ENCODE data around the gene KIF26B. TPM values are rescaled to one million over a fixed set of nuclear protein-coding genes. Genes with fewer than 3 reads are reported as not detected.

Gene KIF26B
- polyA plus RNA-seq, 1 of the 3 experiments (the other 2 are of a cell fraction) = 2.6 TPM

DNA sequence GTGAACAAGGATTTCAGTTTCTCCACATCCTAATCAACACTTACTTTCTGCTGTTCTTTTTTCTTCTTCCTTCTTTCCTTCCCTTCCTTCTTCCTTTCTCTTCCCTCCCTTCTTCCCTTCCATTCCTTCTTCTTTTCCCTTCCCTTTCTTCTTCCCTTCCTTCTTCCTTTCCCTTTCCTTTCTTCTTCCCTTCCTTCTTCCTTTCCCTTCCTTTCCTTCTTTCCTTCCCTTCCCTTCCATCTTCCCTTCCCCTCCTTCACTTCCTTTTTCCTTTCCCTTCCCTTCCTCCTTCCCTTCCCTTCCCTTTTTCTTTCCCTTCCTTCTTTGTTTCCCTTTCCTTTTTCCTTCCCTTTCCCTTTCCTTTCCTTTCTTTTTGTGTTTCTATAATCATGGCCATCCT, 115.3 kb downstream of the KIF26B start (continued):
- TF ChIP-seq TAF1 (IDR thresholded peaks at IDR 0.05; ENCODE audit: borderline replicate concordance, low read depth, low read length) (no peak), SMC3 (IDR thresholded peaks at IDR 0.05; ENCODE audit: low read depth, low read length) (no peak)
- TF ChIP-seq, protein P1, sequence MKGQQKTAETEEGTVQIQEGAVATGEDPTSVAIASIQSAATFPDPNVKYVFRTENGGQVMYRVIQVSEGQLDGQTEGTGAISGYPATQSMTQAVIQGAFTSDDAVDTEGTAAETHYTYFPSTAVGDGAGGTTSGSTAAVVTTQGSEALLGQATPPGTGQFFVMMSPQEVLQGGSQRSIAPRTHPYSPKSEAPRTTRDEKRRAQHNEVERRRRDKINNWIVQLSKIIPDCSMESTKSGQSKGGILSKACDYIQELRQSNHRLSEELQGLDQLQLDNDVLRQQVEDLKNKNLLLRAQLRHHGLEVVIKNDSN (IDR thresholded peaks at IDR 0.05; ENCODE audit: borderline replicate concordance, low read depth) = no peak

DNA sequence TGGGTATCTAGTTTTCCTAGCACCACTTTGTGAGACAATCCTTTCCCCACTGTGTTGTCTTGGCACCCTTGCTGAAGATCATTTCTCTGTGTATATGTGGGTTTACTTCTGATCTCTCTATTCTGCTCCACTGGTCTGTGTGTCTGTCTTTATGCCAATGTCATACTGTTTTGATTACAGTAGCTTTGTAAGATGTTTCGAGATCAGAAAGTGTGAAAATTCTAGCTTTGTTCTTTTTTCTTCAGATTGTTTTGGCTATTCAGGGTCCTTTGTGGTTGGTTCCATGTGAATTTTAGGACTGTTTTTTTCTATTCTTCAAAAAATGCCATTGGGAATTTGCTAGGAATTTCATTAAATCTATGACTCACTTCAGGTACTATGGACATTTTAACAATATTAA, 116.2 kb downstream of the KIF26B start:
- no peaks in the 10 kb centered on the region for H3F3A ChIP-seq (replicated peaks; ENCODE audit: insufficient read depth)
- POLR2A ChIA-PET = no interaction called here
- no peak for TF ChIP-seq EP300 (IDR thresholded peaks at IDR 0.05; ENCODE audit: borderline replicate concordance in 1 of 2, low read depth in 1 of 2, low read length in 1 of 2)
- TF ChIP-seq RFX5 (IDR thresholded peaks at IDR 0.05; ENCODE audit: low read length) = no peak
- no peak for TF ChIP-seq TAF1 (IDR thresholded peaks at IDR 0.05; ENCODE audit: borderline replicate concordance, low read depth, low read length)
- no peak for TF ChIP-seq GABPA (IDR thresholded peaks at IDR 0.05; ENCODE audit: low read depth)
- no peak for TF ChIP-seq FOXM1 (IDR thresholded peaks at IDR 0.05; ENCODE audit: low read depth)
- no peak for TF ChIP-seq MEF2A (IDR thresholded peaks at IDR 0.05; ENCODE audit: borderline replicate concordance, low read depth)
- TF ChIP-seq, protein P2, sequence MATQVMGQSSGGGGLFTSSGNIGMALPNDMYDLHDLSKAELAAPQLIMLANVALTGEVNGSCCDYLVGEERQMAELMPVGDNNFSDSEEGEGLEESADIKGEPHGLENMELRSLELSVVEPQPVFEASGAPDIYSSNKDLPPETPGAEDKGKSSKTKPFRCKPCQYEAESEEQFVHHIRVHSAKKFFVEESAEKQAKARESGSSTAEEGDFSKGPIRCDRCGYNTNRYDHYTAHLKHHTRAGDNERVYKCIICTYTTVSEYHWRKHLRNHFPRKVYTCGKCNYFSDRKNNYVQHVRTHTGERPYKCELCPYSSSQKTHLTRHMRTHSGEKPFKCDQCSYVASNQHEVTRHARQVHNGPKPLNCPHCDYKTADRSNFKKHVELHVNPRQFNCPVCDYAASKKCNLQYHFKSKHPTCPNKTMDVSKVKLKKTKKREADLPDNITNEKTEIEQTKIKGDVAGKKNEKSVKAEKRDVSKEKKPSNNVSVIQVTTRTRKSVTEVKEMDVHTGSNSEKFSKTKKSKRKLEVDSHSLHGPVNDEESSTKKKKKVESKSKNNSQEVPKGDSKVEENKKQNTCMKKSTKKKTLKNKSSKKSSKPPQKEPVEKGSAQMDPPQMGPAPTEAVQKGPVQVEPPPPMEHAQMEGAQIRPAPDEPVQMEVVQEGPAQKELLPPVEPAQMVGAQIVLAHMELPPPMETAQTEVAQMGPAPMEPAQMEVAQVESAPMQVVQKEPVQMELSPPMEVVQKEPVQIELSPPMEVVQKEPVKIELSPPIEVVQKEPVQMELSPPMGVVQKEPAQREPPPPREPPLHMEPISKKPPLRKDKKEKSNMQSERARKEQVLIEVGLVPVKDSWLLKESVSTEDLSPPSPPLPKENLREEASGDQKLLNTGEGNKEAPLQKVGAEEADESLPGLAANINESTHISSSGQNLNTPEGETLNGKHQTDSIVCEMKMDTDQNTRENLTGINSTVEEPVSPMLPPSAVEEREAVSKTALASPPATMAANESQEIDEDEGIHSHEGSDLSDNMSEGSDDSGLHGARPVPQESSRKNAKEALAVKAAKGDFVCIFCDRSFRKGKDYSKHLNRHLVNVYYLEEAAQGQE (IDR thresholded peaks at IDR 0.05; ENCODE audit: low read depth, low read length) = no peak
- TF ChIP-seq GATA2 (CRISPR knock-in tag; IDR thresholded peaks at IDR 0.05) = no peak
- no peak for TF ChIP-seq TCF12 (IDR thresholded peaks at IDR 0.05)
- 0 out of 2 replicates have a peak, but pooled peaks cover 8% of the 10 kb centered on the region for H3K9me3 ChIP-seq
- no peak overlapping the region for H3K9ac ChIP-seq
- no peak overlapping the region for H3K4me2 ChIP-seq
- H3K27ac ChIP-seq (ENCODE audit: low read depth in 2 of 2, low read length in 1 of 2) = no peak overlapping the region
- no peaks in the 10 kb centered on the region; the same call in 1 of the 2 replicates for H4K20me1 ChIP-seq (ENCODE audit: insufficient read depth)
- 79% methylated on average over 1 of the region's 1 CpG for WGBS (ENCODE audit: low lambda C conversion rate)
- CTCF ChIA-PET = no interaction called here
- no peak overlapping the region for H2AFZ ChIP-seq (ENCODE audit: low read depth)
- no peaks in the 10 kb centered on the region for H3K36me3 ChIP-seq (replicated peaks in 1 of 2; ENCODE audit: control insufficient read depth in 1 of 2, insufficient read depth in 2 of 2, low read length in 1 of 2)
- no peaks in the 10 kb centered on the region for H3K79me2 ChIP-seq (ENCODE audit: insufficient read depth)
- no peaks in the 10 kb centered on the region for H3K9me2 ChIP-seq
- H3K27me3 ChIP-seq (ENCODE audit: insufficient read depth) = no peaks in the 10 kb centered on the region
- no peak for DNase-seq
- H3K4me1 ChIP-seq (ENCODE audit: control insufficient read depth in 1 of 2, insufficient read depth in 2 of 2, low read depth in 1 of 2, low read length in 1 of 2) = no peaks in the 10 kb centered on the region
- no peak overlapping the region for H3K4me3 ChIP-seq (ENCODE audit: low read depth in 2 of 2, low read length in 1 of 2)

DNA sequence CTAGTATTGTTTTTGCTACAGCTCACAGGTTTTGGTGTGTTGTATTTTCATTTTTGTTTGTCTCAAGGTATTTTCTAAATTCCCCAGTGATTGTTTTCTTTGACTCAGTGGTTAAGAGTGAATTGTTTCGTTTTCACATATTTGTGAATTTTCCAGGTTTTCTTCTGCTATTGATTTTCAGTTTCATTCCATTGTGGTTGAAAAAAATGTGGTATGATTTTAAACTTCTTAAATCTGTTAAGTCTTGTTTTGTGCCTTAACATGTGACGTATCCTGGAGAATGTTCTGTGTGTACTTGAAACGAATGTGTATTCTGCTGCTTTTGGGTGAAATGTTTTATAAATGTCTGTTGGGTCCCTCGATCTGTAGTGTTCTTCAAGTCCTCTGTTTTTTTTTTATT, 117.9 kb downstream of the KIF26B start:
- H3K27me3 ChIP-seq (ENCODE audit: insufficient read depth) = no peaks in the 10 kb centered on the region
- H3K9ac ChIP-seq = no peak overlapping the region
- no peaks in the 10 kb centered on the region; the same call in 1 of the 2 replicates for H4K20me1 ChIP-seq (ENCODE audit: insufficient read depth)
- H3K4me3 ChIP-seq (ENCODE audit: low read depth in 2 of 2, low read length in 1 of 2) = no peak overlapping the region
- H2AFZ ChIP-seq (ENCODE audit: low read depth) = no peak overlapping the region
- H3K9me3 ChIP-seq = 0 out of 2 replicates have a peak, but pooled peaks cover 8% of the 10 kb centered on the region
- DNase-seq = no peak
- no peaks in the 10 kb centered on the region for H3F3A ChIP-seq (replicated peaks; ENCODE audit: insufficient read depth)
- H3K27ac ChIP-seq (ENCODE audit: low read depth in 2 of 2, low read length in 1 of 2) = no peak overlapping the region
- H3K36me3 ChIP-seq (replicated peaks in 1 of 2; ENCODE audit: control insufficient read depth in 1 of 2, insufficient read depth in 2 of 2, low read length in 1 of 2) = peaks cover 0 to 5% of the 10 kb centered on the region in 2 experiments
- no peak overlapping the region for H3K4me2 ChIP-seq
- ChIA-PET POLR2A (no interaction called here), CTCF (no interaction called here)
- 78% methylated on average over 4 of the region's 4 CpGs for WGBS (ENCODE audit: low lambda C conversion rate)
- peaks cover 0 to 8% of the 10 kb centered on the region in 2 experiments; a peak in 1 of 4 replicates for H3K4me1 ChIP-seq (ENCODE audit: control insufficient read depth in 1 of 2, insufficient read depth in 2 of 2, low read depth in 1 of 2, low read length in 1 of 2)
- no peaks in the 10 kb centered on the region for H3K9me2 ChIP-seq
- no peaks in the 10 kb centered on the region for H3K79me2 ChIP-seq (ENCODE audit: insufficient read depth)
- TF ChIP-seq, protein P3, sequence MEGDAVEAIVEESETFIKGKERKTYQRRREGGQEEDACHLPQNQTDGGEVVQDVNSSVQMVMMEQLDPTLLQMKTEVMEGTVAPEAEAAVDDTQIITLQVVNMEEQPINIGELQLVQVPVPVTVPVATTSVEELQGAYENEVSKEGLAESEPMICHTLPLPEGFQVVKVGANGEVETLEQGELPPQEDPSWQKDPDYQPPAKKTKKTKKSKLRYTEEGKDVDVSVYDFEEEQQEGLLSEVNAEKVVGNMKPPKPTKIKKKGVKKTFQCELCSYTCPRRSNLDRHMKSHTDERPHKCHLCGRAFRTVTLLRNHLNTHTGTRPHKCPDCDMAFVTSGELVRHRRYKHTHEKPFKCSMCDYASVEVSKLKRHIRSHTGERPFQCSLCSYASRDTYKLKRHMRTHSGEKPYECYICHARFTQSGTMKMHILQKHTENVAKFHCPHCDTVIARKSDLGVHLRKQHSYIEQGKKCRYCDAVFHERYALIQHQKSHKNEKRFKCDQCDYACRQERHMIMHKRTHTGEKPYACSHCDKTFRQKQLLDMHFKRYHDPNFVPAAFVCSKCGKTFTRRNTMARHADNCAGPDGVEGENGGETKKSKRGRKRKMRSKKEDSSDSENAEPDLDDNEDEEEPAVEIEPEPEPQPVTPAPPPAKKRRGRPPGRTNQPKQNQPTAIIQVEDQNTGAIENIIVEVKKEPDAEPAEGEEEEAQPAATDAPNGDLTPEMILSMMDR (IDR thresholded peaks at IDR 0.05) = no peak
- TF ChIP-seq GABPA (IDR thresholded peaks at IDR 0.05; ENCODE audit: low read depth) = no peak
- no peak for TF ChIP-seq TEAD4 (IDR thresholded peaks at IDR 0.05; ENCODE audit: borderline replicate concordance, insufficient read depth)
- no peak for TF ChIP-seq NFIC (IDR thresholded peaks at IDR 0.05; ENCODE audit: borderline replicate concordance)
- TF ChIP-seq CHD2 (IDR thresholded peaks at IDR 0.05; ENCODE audit: low read length, partially characterized antibody) = no peak
- no peak for TF ChIP-seq FOXJ3 (CRISPR knock-in tag; IDR thresholded peaks at IDR 0.05)
- TF ChIP-seq TAF1 (IDR thresholded peaks at IDR 0.05; ENCODE audit: borderline replicate concordance, low read depth, low read length) = no peak
- TF ChIP-seq, protein P1 (IDR thresholded peaks at IDR 0.05; ENCODE audit: borderline replicate concordance, low read depth) = no peak
- TF ChIP-seq, protein P4, sequence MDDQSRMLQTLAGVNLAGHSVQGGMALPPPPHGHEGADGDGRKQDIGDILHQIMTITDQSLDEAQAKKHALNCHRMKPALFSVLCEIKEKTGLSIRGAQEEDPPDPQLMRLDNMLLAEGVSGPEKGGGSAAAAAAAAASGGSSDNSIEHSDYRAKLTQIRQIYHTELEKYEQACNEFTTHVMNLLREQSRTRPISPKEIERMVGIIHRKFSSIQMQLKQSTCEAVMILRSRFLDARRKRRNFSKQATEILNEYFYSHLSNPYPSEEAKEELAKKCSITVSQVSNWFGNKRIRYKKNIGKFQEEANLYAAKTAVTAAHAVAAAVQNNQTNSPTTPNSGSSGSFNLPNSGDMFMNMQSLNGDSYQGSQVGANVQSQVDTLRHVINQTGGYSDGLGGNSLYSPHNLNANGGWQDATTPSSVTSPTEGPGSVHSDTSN (IDR thresholded peaks at IDR 0.05) = no peak
- no peak for TF ChIP-seq SMC3 (IDR thresholded peaks at IDR 0.05; ENCODE audit: low read depth, low read length)
- TF ChIP-seq FOXM1 (IDR thresholded peaks at IDR 0.05; ENCODE audit: low read depth) = no peak
- no peak for TF ChIP-seq MEF2A (IDR thresholded peaks at IDR 0.05; ENCODE audit: borderline replicate concordance, low read depth)

Data from SK-N-SH (cell line).